Suprapubic skin (tissue), 3 donors: ENCODE measurements around the gene TNKS2.

Experiments
- CTCF ChIP-seq, 2 donors: fragments of 200-600 bp in 1 of 2; fragments of 450-650 bp in 1 of 2; sonication (generic) in 1 of 2; IDR thresholded peaks; one replicate each; pipeline ENCODE4 v1.5.1; 2016 to 2019; ENCODE audit warnings: antibody characterized with exemption in 2 of 2, mild to moderate bottlenecking in 1 of 2, moderate library complexity in 1 of 2
- POLR2A ChIP-seq, 2 donors: fragments of 450-650 bp; IDR thresholded peaks; one replicate each; pipeline ENCODE4 v1.6.1; 2017; ENCODE audit warnings: antibody characterized with exemption in 2 of 2, mild to moderate bottlenecking in 2 of 2, moderate library complexity in 2 of 2

- TF ChIP-seq CTCF (IDR thresholded peaks at IDR 0.05), result no peak
- TF ChIP-seq POLR2A (IDR thresholded peaks at IDR 0.05), result no peak
Observed at GRCh38 chr10:91843083-91843482, 44.9 kb downstream of the TNKS2 start.
